HUES64 (cell line): Measurements from ENCODE around the gene UBE2V1.

Experiments used
- H3K27ac ChIP-seq: 2 replicates; pipeline ENCODE4 v1.7.0; 2013; ENCODE audit warnings: low read depth, low read length, inconsistent platforms
- H3K27me3 ChIP-seq: 2 replicates; pipeline ENCODE4 v1.6.1; 2013; ENCODE audit warnings: mild to moderate bottlenecking, low read length; ENCODE audit not compliant: insufficient read depth
- H3K36me3 ChIP-seq: 2 replicates; pipeline ENCODE4 v1.6.1; 2013; ENCODE audit warnings: mild to moderate bottlenecking, low read length; ENCODE audit not compliant: insufficient read depth
- H3K4me1 ChIP-seq: 2 replicates; pipeline ENCODE4 v1.6.1; 2013; ENCODE audit warnings: mild to moderate bottlenecking, low read length, moderate library complexity; ENCODE audit not compliant: insufficient read depth
- H3K4me3 ChIP-seq: 2 replicates; pipeline ENCODE4 v1.5.1; 2013; ENCODE audit warnings: mild to moderate bottlenecking, low read length, moderate library complexity
- H3K9ac ChIP-seq: 2 replicates; pipeline ENCODE4 v1.6.1; 2013; ENCODE audit warnings: mild to moderate bottlenecking, low read depth, low read length
- H3K9me3 ChIP-seq: 2 replicates; pipeline ENCODE4 v1.6.1; 2013; ENCODE audit warnings: low read depth, low read length; ENCODE audit not compliant: insufficient read depth
- WGBS: fragments of 150-250, 120-280 bp; methylation state at CpG from one replicate; pipeline ENCODE4 v1.1.7; 2013; ENCODE audit warnings: missing lambda C conversion rate; 5-methylcytosine and 5-hydroxymethylcytosine counted together

Gene UBE2V1

DNA sequence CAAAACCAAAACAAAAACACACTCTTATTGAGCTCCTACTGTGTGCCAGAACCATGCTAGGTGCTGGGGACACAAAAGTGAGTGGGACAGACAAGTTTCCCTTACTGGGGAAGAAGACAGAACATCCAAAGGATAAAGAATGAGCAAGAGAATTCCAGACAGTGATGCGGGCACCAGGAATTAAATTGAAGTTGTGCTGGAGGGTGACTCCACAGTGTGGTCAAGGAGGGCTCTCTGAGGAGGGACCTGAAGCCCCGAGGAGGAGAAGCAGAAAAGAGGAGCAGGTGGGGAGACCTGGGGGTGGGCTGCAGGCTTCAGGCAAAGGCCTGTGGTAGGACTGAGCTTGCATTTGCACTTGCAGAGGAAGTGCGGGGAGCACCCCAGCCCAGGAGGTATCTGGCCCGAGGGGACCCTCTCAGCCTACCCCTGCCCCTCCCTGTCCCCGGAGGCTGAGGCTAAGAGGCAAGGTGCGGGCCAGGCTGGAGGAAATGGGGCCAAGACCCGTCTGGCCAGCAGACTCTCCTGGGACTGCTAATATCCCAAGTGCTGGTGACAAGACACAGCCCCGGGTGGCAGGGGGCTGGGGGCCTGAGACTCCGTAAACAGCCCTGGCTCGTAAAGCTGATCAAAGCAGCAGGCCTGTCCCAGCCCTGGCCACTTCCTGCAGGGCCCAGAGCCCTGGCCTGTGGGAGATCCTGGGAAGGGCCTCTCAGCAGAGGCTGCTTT, 73.1 kb downstream of the UBE2V1 start:
- H3K4me1 ChIP-seq, result 0 out of 2 replicates have a peak, but pooled peaks cover 9% of the 10 kb centered on the region
- 65% methylated on average over 10 of the region's 10 CpGs for WGBS

DNA sequence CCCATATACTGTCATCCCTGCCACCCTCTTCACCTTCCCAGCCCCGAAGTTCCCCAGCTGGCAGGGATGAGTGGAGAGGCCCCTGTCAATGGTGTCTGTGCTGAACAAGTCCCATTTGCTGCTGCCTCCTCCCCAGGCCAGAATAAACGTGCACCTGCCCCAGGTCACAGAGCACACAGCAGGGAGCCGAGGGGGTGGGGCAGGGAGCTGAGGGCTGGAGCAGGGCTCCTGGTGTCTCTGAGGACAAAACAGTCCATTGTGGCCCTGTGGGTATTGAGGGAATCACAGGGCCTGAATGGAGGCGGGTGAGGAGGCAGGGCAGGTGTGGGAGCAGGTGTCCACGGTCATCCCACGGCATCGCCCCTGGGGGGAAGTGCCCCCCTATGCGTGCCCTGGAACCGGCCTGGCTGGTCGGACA, 74.4 kb downstream of the UBE2V1 start:
- Histone ChIP-seq H3K4me3 (no peak overlapping the region), H3K9me3 (no peaks in the 10 kb centered on the region), H3K27ac (no peak overlapping the region), H3K9ac (no peak overlapping the region), H3K4me1 (0 out of 2 replicates have a peak, but pooled peaks cover 9% of the 10 kb centered on the region), H3K27me3 (no peaks in the 10 kb centered on the region), H3K36me3 (no peaks in the 10 kb centered on the region)
- WGBS, result 62% methylated on average over 10 of the region's 10 CpGs

More for the DNA sequence above, 73.1 kb downstream of the UBE2V1 start:
- Histone ChIP-seq H3K9ac (peak overlapping the region; percentile 34; the same call in 1 of the 2 replicates), H3K27ac (no peak overlapping the region), H3K4me3 (no peak overlapping the region), H3K27me3 (no peaks in the 10 kb centered on the region), H3K36me3 (no peaks in the 10 kb centered on the region), H3K9me3 (no peaks in the 10 kb centered on the region)

- H3K36me3 ChIP-seq, result no peaks in the 10 kb centered on the region
- no peak overlapping the region for H3K4me3 ChIP-seq
- WGBS, result 69% methylated on average over 6 of the region's 6 CpGs
- 0 out of 2 replicates have a peak, but pooled peaks cover 9% of the 10 kb centered on the region for H3K4me1 ChIP-seq
- H3K27ac ChIP-seq, result no peak overlapping the region
- H3K9ac ChIP-seq, result no peak overlapping the region
- no peaks in the 10 kb centered on the region for H3K9me3 ChIP-seq
- no peaks in the 10 kb centered on the region for H3K27me3 ChIP-seq
Observed at GRCh38 chr20:50038169-50038568, 74.8 kb downstream of the UBE2V1 start.

- WGBS, result 77% methylated on average over 7 of the region's 7 CpGs
- no peak overlapping the region for H3K9ac ChIP-seq
Observed at GRCh38 chr20:50037575-50037974, 75.4 kb downstream of the UBE2V1 start.

GRCh38 chr20:50037123-50037522, 75.8 kb downstream of the UBE2V1 start:
- Histone ChIP-seq H3K27ac (no peak overlapping the region), H3K27me3 (no peaks in the 10 kb centered on the region), H3K4me3 (no peak overlapping the region), H3K36me3 (no peaks in the 10 kb centered on the region), H3K4me1 (0 out of 2 replicates have a peak, but pooled peaks cover 9% of the 10 kb centered on the region), H3K9me3 (no peaks in the 10 kb centered on the region), H3K9ac (no peak overlapping the region)
- 72% methylated on average over 3 of the region's 3 CpGs for WGBS

More at GRCh38 chr20:50037575-50037974, 75.4 kb downstream of the UBE2V1 start:
- Histone ChIP-seq H3K36me3 (no peaks in the 10 kb centered on the region), H3K4me1 (0 out of 2 replicates have a peak, but pooled peaks cover 9% of the 10 kb centered on the region), H3K4me3 (no peak overlapping the region), H3K27ac (no peak overlapping the region), H3K27me3 (no peaks in the 10 kb centered on the region), H3K9me3 (no peaks in the 10 kb centered on the region)

DNA sequence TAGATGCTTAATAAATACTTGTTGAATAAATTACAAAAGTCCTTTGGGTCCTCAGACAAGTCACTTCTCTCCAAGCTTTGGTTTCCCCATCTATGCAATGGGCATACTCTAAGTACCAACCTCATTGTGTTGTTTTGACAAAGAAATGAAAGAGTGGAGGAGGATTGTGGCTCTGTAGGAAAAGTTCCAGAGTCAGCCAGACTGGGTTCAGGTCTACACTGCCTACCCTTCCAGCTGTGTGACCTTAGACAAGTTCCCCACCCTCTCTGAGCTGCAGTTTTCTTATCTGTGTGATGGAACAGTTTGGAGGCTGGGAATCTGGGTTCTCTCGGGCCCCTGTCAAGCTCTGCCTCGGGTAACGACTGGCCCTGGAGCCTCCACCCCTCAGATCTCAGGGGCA, 76.2 kb downstream of the UBE2V1 start:
- Histone ChIP-seq H3K27ac (no peak overlapping the region), H3K36me3 (no peaks in the 10 kb centered on the region), H3K4me1 (0 out of 2 replicates have a peak, but pooled peaks cover 9% of the 10 kb centered on the region), H3K9ac (no peak overlapping the region), H3K4me3 (no peak overlapping the region), H3K27me3 (no peaks in the 10 kb centered on the region), H3K9me3 (no peaks in the 10 kb centered on the region)
- WGBS, result 86% methylated on average over 3 of the region's 3 CpGs

GRCh38 chr20:50034567-50035180, 78.3 kb downstream of the UBE2V1 start:
- H3K9me3 ChIP-seq, result no peaks in the 10 kb centered on the region
- H3K4me1 ChIP-seq, result 0 out of 2 replicates have a peak, but pooled peaks cover 4% of the 10 kb centered on the region
- no peaks in the 10 kb centered on the region for H3K36me3 ChIP-seq
- 92% methylated on average over 9 of the region's 9 CpGs for WGBS
- H3K4me3 ChIP-seq, result no peak overlapping the region
- no peak overlapping the region for H3K27ac ChIP-seq
- H3K9ac ChIP-seq, result no peak overlapping the region
- no peaks in the 10 kb centered on the region for H3K27me3 ChIP-seq

DNA sequence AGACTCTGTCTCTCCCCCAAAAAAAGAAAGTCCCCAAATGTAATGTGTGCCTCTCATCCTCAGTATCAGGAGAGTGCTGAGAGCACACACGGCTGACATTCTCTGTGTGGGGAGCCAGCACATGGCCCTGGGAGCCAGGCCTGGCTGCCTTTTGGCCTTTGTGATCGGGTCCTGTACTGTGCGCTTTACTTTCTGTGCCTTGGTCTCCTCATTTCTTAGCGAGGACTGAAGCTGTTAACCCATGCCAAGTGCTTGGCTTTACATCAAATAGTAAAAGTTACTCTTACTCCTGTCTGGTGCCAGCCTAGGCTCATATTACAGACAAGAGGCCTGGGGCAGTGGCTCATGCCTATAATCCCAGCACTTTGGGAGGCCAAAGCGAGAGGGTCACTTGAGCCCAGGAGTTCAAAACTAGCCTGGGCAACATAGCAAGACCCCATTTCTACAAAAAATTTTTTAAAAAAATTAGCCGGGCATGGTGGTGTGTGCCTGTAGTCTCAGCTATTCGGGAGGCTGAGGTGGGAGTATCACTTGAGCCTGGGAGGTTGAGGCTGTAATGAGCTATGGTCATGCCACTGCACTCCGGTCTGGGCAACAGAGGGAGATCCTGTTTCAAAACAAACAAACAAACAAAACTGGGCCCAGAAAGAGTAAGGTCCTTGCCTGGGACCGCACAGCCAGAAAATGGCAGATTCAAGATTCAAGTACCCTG, 79.8 kb downstream of the UBE2V1 start:
- Histone ChIP-seq H3K4me1 (no peaks in the 10 kb centered on the region), H3K27ac (no peak overlapping the region), H3K36me3 (no peaks in the 10 kb centered on the region), H3K9me3 (no peaks in the 10 kb centered on the region), H3K9ac (no peak overlapping the region), H3K27me3 (no peaks in the 10 kb centered on the region), H3K4me3 (no peak overlapping the region)
- WGBS, result 90% methylated on average over 9 of the region's 9 CpGs
